ENCODE measurements around the gene UQCR10.
"Not testable (repeated sequence)": the region's sequence is repeated elsewhere in the genome, so short reads cannot be mapped to it uniquely, and the experiment has no call there.

Gene UQCR10

DNA sequence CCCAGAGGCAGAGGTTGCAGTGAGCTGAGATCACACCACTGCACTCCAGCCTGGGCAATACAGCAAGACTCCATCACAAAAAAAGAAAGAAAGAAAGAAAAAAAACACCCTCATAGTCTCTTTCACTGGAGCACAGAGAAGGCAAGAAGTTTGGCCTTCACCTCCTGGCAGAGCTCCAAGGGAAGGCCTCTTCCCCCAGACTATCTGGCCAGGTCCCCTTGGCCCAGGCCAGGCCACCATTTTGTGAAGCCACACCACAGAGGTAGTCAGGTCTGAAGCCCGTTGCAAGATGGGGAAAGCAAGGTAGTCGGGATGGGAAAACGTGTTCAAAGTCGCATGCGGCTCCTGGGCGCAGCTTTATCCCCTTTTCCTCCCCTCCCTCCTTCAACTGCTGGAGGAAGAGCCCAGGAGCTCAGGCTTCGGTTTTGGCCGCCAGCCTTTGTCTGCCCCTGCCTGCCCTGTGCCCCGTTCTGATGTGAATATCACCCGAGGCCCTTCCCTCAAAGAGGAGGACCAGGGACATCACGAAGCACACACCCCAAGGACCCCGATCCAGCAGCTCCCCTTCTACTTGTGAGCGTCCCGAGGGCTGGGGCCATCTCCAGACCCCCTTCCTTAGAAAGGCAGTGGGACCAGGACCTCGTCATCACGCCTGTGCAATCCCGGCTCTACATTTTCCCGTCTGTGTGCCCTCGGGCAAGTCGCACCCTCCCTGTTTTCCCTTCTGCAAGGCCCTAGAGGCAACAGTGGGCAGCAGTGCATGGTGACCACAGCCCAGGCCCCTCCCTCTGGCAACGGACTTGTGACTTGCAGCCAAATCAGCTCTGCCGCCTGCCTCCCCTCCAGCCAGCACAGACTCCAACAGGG is 29.7 kb upstream of the UQCR10 start:
- no peak for DNase-seq

DNA sequence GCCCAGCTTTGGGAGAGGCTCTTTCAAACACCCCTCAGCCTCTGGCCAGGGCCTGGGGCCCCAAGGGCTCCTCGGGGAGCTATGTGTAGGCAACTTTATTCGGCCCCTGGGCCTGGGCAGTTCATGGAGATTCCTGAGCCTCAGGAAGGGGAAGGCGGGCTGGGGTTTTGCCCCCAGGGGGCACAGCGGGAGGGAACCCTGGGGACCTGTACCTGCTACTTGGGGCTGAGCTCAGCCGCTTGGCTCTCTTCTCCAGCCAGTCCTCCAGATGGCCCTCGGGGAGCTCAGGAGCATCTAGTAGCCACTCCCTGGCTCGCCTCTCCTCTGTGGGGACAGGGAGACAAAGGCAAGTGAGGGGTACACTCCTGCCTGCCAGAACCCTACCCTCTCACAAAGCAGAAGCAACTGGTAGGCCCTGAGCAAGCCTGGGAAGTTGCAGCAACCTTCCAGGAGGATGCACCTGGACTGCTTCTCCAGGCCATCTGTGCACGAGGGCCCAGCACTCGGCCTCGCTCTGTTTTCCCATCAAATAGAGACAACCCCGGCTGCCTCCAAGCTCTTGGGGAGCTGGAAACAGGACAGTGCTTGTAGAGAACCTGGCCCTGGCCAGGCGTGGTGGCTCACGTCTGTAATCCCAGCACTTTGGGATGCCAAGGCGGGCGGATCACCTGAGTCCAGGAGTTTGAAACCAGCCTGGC is 28.9 kb upstream of the UQCR10 start:
- no peak for DNase-seq

DNA sequence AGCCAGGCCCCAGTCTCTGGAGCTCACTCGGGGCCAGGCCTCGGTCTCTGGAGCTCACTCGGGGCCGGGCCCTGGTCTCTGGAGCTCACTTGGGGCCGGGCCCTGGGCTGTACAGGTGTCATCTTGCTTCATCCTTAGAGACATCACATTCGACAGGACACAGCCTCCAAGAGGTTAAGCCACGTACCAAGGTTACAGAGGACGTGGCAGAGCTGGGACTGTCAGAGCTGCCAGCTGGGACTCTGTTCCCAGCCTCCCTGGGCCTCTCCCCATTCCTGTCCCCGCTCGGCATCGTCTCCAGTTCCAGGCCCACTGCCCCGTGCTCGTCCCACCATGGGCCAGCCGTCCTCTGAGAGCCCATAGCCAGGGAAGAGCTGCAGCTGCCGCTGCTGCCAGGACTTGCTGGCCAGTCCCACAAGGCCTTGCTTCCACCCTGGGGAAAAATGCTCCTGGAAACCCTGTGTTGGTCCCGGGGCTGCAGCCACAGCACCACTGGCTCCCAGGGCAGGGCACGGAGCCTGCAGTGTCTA is 27.8 kb upstream of the UQCR10 start:
- DNase-seq, result no peak

DNA sequence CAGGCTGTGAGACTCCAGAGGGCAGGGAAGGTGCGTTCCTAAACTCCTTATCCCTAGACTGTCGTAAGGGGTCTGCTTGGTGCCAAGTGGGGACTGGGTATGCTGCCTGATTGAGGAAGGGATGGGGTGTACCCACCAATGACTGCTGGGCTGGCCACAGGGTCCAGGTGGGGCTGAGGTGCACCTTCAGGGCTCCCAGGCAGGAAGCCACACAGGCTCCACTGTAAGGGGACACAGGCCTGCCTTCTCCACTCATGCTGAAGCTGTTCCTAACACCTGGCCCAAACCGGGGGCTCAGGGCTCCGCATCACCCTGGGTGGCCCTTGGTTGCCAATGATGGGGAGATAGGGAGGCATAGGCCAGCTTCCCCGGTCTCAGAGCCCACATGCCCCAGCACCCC is 27.0 kb upstream of the UQCR10 start:
- DNase-seq, result no peak

DNA sequence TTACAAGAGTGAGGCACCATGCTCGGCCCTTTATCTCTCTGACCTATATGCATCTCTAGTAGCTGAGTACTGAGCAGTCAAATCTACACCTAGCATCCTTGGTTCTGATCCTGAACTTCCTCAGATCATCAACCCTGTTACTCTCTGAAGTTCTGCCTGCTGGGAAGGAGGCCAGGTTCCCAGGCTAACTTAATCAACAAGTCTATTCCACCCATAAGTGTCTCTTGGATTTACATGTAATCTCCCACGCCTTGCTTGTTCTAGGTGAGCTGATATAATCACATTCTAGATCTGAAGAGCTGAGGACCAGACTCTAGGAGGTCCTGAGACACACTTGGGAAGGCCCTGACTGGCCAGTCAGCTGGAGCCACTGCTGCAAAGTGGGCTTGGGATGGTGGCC is 25.2 kb upstream of the UQCR10 start:
- no peak for DNase-seq

DNA sequence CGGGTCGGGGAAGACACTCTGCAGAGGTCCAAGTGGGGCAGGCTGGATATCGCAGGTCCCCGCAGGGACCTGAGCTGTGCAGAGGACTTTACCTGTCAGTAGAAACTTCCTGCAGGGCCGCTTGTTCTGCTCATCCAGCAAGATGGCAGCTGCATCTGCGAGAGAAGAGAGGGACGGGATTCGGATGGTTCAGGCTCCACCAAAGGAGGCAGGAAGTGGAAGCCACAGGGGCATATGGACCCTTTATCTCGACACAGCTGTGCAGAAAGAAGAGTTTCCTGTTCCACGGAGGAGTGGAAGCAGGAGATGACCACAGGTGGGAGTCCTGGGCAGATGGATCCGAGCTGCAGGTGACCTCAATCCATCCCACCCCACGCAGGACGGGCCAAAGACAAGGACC is 24.8 kb upstream of the UQCR10 start:
- no peak for DNase-seq

DNA sequence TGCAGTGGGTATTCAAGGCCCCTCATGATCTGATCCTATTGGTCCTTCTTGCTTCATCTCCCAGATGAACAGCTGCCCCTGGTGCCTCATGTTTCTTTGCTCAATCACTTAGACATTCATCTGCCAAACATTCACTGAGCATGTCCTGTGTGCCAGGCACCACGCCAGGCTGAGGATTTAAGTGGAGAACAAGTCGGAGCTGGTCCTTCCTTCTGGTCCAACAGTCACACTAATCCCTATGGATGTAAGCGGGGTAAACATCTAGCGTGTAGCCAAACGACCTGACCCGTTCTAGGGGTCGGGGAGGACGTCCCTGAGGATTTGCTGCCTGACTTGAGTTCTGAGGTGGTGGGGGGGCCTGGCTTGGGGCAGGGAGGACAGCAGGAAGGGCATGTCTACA is 22.3 kb upstream of the UQCR10 start:
- DNase-seq, result no peak

DNA sequence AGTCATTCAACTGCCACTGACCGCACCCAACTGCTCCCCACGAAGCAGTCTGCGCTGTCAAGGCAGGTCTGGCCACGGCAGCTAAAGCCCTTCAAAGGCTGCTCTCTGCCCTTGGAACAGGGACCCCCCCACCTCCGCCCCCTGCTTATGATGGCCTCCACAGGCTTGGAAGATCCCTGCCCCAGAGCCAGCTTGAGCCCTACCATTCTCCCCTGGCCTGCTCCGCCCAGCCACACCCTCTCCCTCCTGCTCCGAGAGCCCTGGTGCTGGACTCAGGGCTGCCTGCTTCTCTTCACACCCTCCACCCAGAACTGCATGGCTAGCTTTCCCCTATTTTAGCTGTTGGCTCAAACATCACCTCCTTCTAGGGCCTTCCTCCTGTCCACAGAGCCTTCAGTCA is 19.3 kb upstream of the UQCR10 start:
- no peak for DNase-seq

DNA sequence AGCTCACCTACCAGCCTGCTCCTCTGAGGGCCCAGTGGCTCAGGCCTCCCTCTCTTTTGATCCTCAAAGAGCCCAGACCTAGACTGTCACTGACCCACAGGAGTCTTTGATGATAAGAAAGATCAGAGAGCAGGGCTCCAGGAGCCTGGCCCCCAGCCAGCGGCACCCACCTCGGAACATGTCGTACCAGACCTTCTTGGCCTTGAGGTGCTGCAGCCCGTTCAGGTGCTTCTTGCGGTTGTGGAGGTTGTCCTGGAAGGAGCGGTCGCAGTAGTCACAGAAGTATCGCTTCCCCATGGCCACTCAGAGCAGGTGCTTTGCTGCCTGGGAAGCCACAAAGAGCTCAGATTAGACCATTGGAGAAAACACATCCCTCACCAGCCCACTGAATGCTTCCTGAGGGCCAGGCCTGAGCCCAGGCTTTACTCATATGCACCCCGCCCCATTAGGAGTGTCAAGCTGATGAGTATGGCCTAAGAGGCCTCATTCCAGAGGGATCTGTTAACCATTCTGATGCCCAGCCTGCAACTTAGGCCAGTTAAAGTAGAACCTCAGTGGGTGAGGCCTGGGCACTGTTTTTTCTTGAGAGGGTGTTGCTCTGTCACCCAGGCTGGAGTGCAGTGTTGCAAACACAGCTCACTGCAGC is 18.8 kb upstream of the UQCR10 start:
- no peak for DNase-seq

DNA sequence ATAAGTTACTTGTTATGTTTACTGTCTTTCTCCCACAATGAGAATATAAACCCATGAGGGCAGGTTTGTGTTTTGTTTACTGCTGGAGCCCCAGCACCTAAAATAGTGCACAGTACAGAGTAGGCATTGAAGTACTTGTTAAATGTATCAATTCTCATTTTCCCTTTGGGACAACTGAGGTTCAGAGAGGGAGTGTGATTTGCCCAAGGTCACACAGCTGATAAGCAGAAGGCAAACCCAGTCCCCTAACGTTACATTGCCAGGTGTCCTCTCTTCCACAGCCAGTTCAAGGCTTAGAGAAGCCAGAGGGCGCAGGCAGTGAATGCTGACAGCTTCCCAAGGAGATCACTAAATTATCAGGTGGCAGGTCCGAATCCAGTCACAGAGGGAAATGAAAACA is 17.1 kb upstream of the UQCR10 start:
- no peak for DNase-seq

DNA sequence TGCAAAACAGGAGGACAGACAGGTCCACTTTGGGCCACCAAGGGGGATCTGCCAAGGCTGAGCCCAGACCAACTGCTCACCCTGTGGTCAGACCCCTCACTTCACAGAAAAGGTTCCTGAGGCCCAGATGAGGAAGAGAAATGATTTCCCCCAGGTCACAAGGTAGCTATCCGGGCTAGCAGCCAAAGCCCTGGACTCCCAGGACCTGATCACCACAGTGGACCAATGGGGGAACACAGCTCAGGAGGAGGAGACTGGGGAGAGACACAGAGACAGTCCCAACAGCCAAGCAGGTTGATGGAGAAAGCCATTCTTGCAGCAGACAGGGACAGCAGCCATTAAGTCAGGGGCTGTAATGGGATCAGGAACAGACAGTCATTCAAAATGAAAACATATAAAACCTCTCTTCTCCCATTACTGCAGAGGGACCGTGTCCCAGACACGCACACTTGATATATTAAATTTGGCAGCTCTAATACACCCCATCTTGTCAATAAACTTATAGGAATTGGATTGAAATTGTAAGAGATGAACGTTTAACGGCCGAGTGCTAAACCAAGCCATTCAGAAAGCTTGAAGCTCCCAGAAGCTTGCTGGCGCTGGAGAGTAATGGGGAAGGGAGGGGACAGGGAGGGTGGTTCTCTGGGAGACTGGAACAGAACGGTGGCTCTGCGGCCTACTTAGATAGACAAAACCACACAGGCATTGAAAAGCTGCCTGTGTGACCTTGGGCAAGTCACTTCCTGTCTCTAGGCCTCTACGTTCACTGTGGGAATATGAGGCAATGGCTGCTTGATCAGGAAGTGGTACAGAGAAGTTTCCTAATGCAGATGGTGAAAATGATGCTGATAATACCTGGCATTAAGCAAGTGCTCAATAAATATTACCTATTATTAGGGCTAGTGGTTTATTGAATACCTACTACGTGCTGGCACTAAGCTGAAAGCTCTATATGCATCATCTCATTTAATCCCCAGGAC is 16.3 kb upstream of the UQCR10 start:
- DNase-seq, result no peak

DNA sequence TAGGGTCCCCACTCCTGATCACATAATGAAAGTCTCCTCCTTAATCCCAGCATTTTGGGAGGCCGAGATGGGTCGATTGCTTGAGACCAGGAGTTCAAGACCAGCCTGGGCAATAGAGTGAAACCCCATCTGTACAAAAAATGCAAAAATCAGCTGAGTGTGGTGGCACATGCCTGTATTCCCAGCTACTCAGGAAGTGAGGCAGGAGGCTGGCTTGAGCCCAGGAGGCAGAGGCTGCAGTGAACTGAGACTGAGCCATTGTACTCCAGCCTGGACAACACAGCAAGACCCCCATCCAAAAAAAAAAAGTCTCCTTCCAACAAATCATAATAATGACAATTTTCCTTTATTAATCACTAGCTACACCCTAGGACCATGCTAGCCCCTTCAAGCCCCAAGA is 15.5 kb upstream of the UQCR10 start:
- no peak for DNase-seq

DNA sequence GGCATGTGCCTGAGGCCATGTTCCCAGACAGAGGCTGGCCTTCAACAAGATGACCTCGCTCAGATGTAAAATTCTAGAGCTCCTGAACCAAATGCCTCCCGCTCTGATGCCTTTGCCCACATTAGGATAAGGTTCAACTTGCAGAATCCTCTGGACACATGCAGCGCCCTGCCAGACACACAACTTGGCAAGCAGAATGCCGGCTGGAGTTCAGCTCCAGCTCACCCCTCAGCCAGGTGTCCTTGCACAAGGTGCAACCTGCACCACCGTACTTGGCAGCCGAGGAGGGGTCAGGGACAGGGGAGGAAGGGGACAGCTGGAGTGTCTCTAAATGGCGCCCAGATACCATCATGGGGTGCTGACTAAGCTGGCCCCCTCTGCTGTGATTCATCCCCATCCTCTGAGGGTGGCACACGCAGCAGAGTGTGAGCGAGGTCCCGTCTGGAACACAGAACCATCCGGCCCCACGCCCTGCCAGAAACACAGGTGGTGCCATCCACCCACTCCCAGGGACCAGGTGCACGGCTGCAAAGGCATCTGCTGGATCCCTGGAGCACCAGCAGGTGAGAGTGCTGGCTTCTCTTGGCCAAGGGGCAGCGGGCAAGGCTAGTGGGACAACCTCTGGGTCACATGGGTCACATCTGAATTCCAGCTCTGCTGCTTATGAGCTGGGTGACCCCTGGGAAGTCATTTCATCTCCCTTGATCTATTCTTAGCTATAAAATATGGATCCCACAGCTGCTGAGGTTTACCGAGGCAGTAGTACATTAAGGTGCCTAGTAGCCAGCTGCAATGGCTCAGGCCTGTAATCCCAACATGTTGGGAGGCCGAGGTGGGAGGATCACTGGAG is 13.1 kb upstream of the UQCR10 start:
- no peak for DNase-seq

DNA sequence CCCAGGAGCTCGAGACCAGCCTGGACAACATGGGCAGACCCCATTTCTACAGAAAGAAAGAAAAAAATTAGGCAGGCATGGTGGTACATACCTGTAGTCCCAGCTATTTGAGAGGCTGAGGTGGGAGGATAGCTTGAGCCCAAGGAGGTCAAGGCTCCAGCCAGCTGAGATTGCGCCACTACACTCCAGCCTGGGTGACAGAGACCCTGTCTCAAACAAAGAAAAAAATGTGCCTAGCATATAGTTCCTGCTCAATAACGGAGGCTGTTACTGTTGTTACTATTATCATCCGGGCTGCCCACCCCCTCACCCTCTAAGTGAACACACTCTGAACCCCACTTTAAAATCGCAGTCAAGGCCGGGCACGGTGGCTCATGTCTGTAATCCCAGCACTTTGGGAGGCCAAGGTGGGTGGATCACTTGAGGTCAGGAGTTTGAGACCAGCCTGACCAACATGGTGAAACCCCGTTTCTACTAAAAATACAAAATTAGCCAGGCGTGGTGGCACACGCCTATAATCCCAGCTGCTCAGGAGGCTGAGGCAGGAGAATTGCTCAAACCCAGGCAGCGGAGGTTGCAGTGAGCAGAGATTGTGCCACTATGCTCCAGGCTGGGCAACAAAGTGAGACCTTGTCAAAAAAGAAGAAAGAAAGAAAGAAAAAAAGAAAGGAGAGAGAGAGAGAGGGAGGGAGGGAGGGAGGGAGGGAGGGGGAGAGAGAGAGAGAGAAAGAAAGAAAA is 12.3 kb upstream of the UQCR10 start:
- DNase-seq, result not testable (repeated sequence)

DNA sequence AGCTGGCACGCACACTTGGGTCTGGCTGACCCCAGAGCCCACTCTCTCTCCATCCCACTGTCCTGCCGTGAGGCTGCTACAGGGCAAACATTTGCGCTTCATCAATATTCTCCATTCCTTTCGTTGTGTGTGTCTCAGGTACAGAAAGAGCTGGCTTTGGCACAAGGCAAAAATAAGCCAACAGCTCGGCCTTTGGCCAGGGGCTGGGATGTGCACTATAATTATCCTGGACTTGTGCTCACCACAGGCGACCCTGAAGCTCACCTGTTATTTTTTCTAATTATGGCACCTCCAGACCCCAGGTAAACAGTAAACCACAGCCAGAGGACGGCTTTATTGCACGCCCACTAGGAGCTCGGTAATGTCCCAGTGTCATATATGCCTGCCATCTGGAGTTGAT is 11.3 kb upstream of the UQCR10 start:
- DNase-seq, result no peak

DNA sequence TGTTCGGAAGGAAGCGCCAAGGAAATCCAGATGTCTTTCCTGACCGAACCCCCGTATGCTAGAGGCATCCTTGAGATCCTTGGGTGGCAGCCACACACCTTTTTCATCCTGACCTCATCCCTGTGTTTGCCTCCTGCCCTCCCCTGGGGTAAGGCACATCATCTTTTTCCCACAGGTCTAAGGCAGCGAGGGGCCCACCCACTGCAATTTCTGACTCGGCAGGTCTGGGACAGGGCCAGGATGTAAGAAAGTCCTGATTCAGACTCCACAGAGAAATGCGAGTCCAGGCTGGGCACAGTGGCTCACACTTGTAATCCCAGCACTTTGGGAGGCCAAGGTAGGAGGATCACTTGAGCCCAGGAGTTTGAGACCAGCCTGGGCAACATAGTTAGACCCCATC is 10.8 kb upstream of the UQCR10 start:
- DNase-seq, result no peak

DNA sequence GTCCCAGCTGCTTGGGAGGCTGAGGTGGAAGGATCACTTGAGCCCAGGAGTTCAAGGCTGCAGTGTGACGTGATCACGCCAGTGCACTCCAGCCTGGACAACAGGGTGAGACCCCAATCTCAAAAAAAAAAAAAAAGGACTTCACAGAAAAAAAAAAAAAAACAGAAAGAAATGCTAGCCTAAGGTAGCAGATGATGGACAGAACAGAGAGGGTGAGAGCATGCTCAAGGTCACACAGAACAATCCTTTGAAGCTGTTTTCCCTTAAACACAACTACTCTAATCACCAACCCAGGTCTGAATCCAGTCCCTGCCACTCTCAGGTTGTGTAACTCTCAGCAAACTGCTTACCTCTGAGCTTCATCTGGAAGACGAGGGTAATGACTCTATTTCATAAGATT is 10.1 kb upstream of the UQCR10 start:
- DNase-seq, result no peak

DNA sequence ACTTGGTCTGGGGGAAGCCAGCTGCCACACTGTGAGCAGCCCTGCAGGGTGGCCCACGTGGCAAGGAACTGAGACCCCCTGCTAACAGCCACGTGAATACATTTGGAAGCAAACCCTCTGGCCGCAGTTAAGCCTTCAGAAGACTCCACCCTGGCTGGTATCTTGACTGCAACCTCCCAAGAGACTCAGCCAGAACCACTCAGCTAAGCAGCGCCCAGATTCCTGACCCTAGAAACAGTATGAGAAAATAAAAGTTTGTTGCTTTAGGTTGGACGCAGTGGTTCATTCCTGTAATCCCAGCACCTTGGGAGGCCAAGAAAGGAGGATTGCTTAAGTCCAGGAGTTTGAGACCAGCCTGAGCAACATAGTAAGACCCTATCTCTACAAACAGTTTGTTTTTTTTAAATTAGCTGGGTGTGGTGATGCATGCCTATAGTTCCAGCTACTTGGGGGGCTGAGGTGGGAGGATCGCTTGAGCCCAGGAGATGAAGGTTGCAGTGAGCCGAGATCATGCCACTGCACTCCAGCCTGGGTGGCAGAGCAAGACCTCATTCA is 9.0 kb upstream of the UQCR10 start:
- DNase-seq, result no peak

DNA sequence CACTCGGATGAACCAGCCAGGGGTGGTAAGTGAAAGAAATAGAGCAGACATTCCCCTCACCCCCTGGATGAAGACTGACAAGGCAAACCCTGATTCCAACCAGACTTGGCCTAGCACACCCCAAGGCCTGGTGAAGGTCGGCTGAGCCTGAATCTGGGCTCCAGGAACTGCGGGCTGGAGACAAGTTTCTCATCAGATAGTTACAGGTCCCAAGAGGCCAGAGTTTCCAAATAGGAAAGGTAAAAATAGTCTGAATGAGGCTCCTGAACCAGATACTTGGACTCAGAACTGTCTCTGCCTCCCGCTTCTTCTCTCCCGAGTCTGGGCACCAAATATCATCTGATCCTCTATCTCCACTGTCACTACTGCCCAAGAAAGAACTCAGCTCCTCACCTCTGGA is 8.2 kb upstream of the UQCR10 start:
- no peak for DNase-seq

DNA sequence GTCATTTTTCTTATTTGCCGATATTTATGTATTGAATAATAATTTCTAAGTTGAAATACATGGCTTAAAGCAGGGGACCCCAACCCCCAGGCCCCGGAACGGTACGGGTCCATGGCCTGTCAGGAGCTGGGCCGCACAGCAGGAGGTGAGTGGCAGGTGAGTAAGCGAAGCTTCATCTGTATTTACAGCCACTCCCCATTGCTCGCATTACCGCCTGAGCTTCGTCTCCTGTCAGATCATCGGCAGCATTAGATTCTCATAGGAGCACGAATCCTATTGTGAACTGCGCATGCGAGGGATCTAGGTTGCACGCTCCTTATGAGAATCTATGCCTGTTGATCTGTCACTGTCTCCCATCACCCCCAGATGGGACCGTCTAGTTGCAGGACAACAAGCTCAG is 4.9 kb upstream of the UQCR10 start:
- DNase-seq, result no peak

All from retina (tissue), 1 donor.